Activated T-helper 1 cell treated with anti-CD3 and anti-CD28 coated beads, Interleukin-12 subunit alpha, Interleukin-12 subunit beta, Interleukin-2, Interleukin-4 antibody, amounts not matched to agents 30 ng/mL and 10 ng/mL and 1 ng/mL, durations not matched to agents 14 hours and 24 hours and 36 hours (primary cell): Measurements from ENCODE around the gene MCCC1. TPM values are rescaled to one million over a fixed set of nuclear protein-coding genes. Genes with fewer than 3 reads are reported as not detected.
"Not testable (repeated sequence)": the region's sequence is repeated elsewhere in the genome, so short reads cannot be mapped to it uniquely, and the experiment has no call there.

ENCODE experiments used
- DNase-seq: peaks from one replicate; pipeline ENCODE4 v3.0.0; 2021; ENCODE audit warnings: low spot score
- H3K27ac Mint-ChIP-seq: one replicate; pipeline ENCODE4 v1.8.0; 2021; ENCODE audit warnings: mild to moderate bottlenecking, mixed read lengths
- H3K27me3 Mint-ChIP-seq: one replicate; pipeline ENCODE4 v1.8.0; 2022; ENCODE audit warnings: mild to moderate bottlenecking, moderate library complexity, mixed read lengths; ENCODE audit not compliant: insufficient read depth
- H3K36me3 Mint-ChIP-seq: one replicate; pipeline ENCODE4 v1.8.0; 2021; ENCODE audit warnings: low read depth, mixed read lengths
- H3K4me1 Mint-ChIP-seq: one replicate; pipeline ENCODE4 v1.8.0; 2021; ENCODE audit warnings: low read depth, mixed read lengths
- H3K4me3 Mint-ChIP-seq: one replicate; pipeline ENCODE4 v1.8.0; 2021; ENCODE audit warnings: mild to moderate bottlenecking, moderate library complexity, mixed read lengths
- H3K9me3 Mint-ChIP-seq: one replicate; pipeline ENCODE4 v1.8.0; 2021; ENCODE audit warnings: mixed read lengths
- intact Hi-C: fragments of 100-400 bp; cut with micrococcal nuclease; formaldehyde crosslinking; loops from one replicate; pipeline ENCODE4 v1.15.1; 2024
- total RNA-seq: library from RNA; stranded (reverse); gene quantifications from 2 replicates; pipeline ENCODE4 v1.2.3, GENCODE V29; 2022

MCCC1 gene
- total RNA-seq, 1 donor from 2014 or later, result 27.3 TPM

DNA sequence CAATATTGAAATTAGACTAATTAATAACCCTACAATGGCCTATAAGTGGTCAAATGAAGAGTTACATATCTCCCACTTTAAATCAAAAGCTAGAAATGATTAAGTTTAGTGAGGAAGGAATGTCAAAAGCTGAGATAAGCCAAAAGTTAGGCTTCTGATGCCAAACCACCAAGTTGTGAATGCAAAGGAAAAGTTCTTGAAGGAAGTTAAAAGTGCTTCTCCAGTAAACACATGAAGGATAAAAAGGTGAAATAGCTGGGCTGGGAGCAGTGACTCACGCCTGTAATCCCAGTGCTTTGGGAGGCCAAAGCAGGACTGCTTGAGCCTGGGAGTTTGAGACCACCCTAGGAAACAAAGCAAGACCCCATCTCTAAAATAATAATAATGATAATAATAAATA, 72.0 kb downstream of the MCCC1 start:
- no peak for DNase-seq
- Mint-ChIP-seq H3K36me3 (peaks cover 34% of the 10 kb centered on the region), H3K27me3 (no peaks in the 10 kb centered on the region), H3K4me3 (no peak overlapping the region), H3K27ac (no peak overlapping the region), H3K9me3 (no peaks in the 10 kb centered on the region), H3K4me1 (no peaks in the 10 kb centered on the region)
- intact Hi-C loops, result loop anchor here (10.0 kb wide), 1 partner anchor 312 kb away; no protein-coding TSS in a partner anchor

DNA sequence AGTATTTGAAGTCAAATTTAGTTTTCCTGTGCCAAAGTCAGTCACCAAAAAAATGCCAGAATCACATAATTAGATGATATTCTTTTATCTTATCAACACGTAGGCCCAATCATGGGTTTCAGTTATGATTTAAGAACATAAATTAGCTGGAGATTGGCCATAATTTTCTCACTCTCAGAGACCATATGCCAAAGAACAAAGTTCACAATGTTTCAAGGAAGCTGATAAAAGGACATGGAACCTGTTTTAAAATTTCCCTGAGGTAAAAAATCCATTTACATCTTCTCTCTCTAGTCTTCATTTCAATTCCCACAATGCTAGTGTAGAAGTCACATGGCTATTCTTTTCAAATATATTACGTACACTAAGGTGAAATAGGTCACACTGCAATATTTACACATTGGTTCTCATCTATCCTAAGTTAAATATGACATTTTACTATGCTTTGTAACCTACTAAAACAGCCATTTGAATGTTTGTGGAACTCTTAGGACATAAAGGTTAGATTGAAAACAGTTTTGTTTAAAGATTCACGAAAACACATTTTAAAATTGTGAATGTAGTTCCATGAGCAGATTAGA, 76.3 kb downstream of the MCCC1 start:
- Mint-ChIP-seq H3K4me1 (no peaks in the 10 kb centered on the region), H3K4me3 (no peak overlapping the region), H3K36me3 (peaks cover 20% of the 10 kb centered on the region), H3K27me3 (no peaks in the 10 kb centered on the region), H3K9me3 (no peaks in the 10 kb centered on the region), H3K27ac (no peak overlapping the region)
- intact Hi-C loops, result loop anchor here (10.0 kb wide), 1 partner anchor 308 kb away; no protein-coding TSS in a partner anchor
- no peak for DNase-seq

DNA sequence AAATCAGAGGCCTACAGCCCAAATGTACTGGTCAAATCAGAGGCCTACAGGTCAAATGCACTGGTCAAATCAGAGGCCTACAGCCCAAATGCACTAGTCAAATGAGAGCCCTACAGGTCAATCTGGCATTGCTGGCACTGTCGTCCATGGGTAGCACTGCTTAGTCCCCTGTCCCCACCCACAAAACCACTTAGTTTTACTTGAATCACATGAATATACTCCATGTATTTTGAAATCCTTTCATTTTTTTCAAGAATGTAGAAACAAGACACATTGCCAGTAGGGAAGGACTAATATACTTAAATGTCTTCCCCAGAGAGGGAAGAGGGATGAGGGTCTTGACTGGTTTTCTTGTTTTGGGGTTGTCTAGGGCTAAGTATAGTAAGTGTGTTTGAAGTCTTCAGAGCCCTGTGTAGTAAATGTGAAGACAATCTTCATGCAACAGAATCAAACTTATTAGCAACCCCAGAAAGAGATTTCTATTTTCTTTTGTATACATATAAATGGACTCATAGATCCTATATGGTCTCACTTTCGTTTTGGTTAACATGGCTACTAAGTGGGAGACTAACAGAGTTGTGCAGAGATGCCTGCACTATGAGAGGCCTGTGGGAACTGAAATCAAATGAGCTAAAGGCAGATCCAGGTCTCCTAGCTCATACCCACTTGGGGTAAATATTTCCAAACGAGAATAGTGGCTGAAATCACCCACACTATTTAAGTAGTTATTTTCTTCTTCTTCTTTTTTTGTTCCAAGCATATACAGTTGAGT, 80.7 kb downstream of the MCCC1 start:
- H3K27ac Mint-ChIP-seq, result no peak overlapping the region
- intact Hi-C loops, result no loop called here
- peaks cover 20% of the 10 kb centered on the region for H3K36me3 Mint-ChIP-seq
- no peaks in the 10 kb centered on the region for H3K27me3 Mint-ChIP-seq
- no peak for DNase-seq
- H3K4me3 Mint-ChIP-seq, result no peak overlapping the region
- no peaks in the 10 kb centered on the region for H3K9me3 Mint-ChIP-seq
- no peaks in the 10 kb centered on the region for H3K4me1 Mint-ChIP-seq

DNA sequence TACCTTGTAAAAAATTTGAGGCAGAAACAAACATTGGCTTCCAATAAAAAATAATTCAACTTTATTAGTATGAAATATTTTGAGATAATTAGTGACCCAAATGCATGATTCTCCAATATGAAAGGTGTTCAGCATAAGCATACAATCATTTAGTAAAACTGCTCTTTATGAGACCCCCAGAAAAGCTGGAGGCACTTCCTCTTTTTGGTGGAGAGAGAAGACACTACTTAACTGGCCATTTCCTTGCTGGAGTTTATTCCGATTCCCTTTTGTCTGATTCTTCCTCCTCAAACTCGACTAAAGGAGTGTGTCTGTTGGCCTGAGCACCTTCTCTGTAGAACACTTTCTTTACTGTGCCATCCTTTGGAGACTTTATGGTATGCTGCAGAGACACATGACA, 84.1 kb downstream of the MCCC1 start:
- peaks cover 11% of the 10 kb centered on the region for H3K36me3 Mint-ChIP-seq
- H3K4me3 Mint-ChIP-seq, result no peak overlapping the region
- intact Hi-C loops, result no loop called here
- H3K4me1 Mint-ChIP-seq, result no peaks in the 10 kb centered on the region
- H3K9me3 Mint-ChIP-seq, result no peaks in the 10 kb centered on the region
- no peaks in the 10 kb centered on the region for H3K27me3 Mint-ChIP-seq
- no peak for DNase-seq
- H3K27ac Mint-ChIP-seq, result no peak overlapping the region

DNA sequence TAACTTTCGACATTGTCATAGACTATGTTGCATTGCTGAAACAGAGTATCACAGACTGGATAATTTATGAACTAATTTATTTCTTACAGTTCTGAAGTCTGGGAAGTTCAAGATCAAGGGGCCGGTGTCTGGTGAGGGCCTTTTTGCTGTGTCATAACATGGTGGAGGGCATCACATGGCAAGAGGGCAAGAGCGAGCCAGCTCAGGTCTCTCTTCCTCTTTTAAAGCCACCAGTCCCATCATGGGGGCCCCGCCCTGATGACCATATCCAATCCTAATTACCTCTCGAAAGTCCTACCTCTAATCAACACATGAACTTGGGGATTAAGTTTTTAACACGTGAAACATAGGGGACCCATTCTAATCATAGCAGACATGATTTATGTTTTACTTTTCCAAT, 85.4 kb downstream of the MCCC1 start:
- H3K4me1 Mint-ChIP-seq, result no peaks in the 10 kb centered on the region
- intact Hi-C loops, result no loop called here
- no peak overlapping the region for H3K27ac Mint-ChIP-seq

DNA sequence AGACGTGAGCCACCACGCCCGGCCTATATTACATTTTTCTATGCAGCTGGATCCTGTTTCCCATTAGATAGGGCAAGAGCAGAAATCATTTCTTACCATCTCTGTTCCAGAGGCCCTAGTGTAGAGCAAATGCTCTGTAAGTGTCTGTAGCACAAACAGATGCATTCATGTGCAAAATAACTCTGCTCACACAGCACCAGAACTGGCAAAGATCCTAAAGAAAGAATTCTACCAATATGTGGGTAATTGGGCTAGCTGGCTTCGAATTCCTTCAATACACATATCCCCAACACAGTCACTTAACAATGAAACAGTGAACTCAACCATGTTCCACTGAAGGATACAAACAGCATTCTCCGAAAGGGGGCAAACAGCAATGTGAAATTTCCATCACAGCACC, 86.2 kb downstream of the MCCC1 start:
- no peaks in the 10 kb centered on the region for H3K27me3 Mint-ChIP-seq
- H3K36me3 Mint-ChIP-seq, result peaks cover 8% of the 10 kb centered on the region
- DNase-seq, result no peak
- no peak overlapping the region for H3K27ac Mint-ChIP-seq
- H3K4me1 Mint-ChIP-seq, result no peaks in the 10 kb centered on the region
- H3K9me3 Mint-ChIP-seq, result no peaks in the 10 kb centered on the region
- no peak overlapping the region for H3K4me3 Mint-ChIP-seq
- intact Hi-C loops, result no loop called here

More for the DNA sequence above, 85.4 kb downstream of the MCCC1 start:
- Mint-ChIP-seq H3K27me3 (no peaks in the 10 kb centered on the region), H3K4me3 (no peak overlapping the region), H3K9me3 (no peaks in the 10 kb centered on the region), H3K36me3 (peaks cover 11% of the 10 kb centered on the region)
- no peak for DNase-seq

DNA sequence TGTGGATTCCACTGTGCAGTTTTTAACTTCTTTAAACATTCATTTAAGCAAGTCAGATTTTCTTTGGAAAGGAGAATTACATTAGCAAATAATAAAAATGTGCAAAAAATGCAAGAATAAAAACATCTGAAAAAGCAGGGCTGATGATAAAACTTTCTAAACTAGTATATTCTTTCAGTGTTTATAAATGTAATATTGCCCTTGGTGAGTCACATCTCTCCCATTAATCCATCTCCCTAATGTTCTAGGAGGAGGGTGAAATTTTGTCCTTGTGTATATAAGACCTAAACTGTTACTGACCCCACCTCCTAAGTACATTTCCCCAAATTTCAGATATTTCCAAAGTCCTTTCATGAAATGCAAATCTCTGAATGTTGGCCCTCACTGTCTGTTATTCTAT, 90.5 kb downstream of the MCCC1 start:
- Mint-ChIP-seq H3K27me3 (no peaks in the 10 kb centered on the region), H3K4me3 (no peak overlapping the region), H3K27ac (no peak overlapping the region), H3K4me1 (no peaks in the 10 kb centered on the region), H3K36me3 (no peaks in the 10 kb centered on the region), H3K9me3 (no peaks in the 10 kb centered on the region)
- intact Hi-C loops, result no loop called here
- no peak for DNase-seq

DNA sequence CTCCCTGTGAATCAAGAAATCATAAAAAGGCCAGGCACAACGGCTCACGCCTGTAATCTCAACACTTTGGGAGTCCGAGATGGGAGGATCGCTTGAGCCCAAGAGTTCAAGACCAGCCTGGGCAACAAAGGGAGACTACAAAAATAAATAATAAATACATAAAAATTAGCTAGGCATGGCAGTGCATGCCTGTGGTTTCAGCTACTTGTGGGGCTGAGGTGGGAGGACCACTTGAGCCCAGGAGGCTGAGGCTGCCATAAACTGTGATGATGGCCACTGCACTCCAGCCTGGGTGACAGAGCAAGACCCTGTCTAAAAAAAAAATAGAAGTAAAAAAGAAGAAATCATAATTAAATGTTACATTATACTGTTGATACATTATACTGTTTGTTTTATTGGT, 91.0 kb downstream of the MCCC1 start:
- Mint-ChIP-seq H3K9me3 (no peaks in the 10 kb centered on the region), H3K27ac (no peak overlapping the region)
- intact Hi-C loops, result no loop called here

DNA sequence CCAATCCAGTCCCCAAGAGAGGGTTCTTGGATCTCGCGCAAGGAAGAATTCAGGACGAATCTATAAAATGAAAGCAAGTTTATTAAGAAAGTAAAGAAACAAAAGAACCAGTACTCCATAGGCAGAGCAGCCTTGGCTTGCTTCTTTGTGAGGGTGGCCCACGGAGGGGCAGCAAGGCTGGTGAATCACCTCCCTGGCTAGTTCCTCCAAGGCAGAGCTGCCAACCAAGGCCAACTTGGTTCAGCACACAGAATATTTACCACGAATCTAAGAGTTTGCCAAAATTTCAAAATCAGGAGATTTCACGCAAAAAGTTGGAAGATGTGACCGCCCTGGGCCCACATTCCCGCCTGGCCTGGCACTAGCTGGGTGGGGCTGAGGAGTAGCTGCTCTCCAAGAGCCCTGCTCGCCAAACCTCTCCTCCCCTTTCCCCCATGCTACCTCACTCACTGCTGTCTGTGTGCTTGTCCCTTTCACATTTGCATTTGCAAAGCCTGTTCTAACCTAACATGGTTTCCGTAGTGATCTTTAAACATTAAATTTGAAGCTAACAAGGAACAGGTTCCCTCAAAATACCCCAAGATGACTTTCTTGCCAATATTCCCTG, 92.8 kb downstream of the MCCC1 start:
- intact Hi-C loops, result no loop called here
- Mint-ChIP-seq H3K36me3 (no peaks in the 10 kb centered on the region), H3K27me3 (no peaks in the 10 kb centered on the region), H3K27ac (no peak overlapping the region), H3K9me3 (no peaks in the 10 kb centered on the region), H3K4me1 (no peaks in the 10 kb centered on the region), H3K4me3 (no peak overlapping the region)
- no peak for DNase-seq

More for the DNA sequence above, 91.0 kb downstream of the MCCC1 start:
- no peaks in the 10 kb centered on the region for H3K27me3 Mint-ChIP-seq
- DNase-seq, result no peak
- H3K4me1 Mint-ChIP-seq, result no peaks in the 10 kb centered on the region
- no peak overlapping the region for H3K4me3 Mint-ChIP-seq
- no peaks in the 10 kb centered on the region for H3K36me3 Mint-ChIP-seq

DNA sequence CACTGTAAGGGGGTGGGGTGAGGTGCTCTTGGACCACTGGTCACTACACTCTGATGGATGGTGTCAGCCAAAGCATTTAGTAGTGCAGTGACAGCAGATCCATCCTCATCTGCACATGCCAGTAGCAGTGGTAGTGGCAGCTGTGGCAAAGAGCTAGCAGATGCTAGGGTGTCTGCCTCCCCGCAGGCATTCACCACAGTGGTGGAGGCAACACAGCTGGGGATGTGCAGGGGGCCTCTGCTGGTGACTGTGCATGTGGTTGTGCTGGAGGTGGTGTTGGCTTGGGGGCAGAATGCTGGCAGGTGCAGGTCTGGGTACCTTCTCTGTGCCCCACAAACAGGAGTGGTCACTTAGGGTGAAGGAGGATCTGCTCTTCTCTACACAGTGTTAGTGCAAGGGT, 99.5 kb downstream of the MCCC1 start:
- Mint-ChIP-seq H3K27ac (no peak overlapping the region), H3K27me3 (peaks cover 15% of the 10 kb centered on the region), H3K4me3 (no peak overlapping the region), H3K4me1 (no peaks in the 10 kb centered on the region), H3K9me3 (no peaks in the 10 kb centered on the region), H3K36me3 (no peaks in the 10 kb centered on the region)
- DNase-seq, result no peak
- intact Hi-C loops, result no loop called here

DNA sequence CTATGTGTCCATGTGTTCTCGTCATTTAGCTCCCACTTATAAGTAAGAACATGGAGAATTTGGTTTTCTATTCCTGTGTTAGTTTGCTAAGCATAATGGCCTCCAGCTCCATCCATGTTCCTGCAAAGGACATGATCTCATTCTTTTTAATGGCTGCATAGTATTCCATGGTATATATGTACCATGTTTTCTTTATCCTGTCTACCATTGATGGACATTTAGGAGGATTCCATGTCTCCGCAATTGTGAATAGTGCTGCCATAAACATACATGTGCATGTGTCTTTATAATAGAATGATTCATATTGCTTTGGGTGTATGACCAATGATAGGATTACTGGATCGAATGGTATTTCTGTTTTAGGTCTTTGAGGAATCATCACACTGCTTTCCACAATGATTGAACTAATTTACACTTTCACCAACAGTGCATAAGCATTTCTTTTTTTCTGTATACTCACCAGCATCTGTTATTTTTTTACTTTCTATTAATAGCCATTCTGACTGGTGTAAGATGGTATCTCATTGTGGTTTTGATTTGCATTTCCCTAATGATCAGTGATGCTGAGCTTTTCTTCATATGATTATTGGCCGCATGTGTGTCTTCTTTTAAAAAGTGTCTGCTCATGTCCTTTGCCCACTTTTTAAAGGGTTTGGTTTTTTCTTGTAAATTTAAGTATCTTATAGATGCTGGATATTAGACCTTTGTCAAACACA, 105.7 kb downstream of the MCCC1 start:
- not testable (repeated sequence) for H3K4me1 Mint-ChIP-seq, DNase-seq, H3K27ac Mint-ChIP-seq

DNA sequence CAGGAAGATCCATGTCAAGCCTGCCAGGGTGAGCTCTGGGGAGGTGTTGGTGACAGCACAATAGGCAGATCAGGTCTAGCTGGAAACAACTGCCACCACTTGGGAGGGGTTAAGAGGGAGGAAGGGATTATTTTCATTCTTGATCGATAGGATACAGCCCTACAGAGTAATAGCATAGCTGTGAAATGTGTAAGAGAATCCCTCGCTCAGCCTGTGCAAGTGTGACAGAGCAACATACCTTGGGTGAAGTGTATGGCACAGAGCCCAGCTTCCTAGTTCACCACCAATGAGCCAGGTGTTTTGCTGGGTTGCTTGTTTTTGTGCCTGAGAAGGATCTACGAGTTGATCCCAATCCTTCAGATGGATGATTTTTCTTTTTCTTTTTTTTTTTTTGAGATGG, 109.7 kb downstream of the MCCC1 start:
- peaks cover 3% of the 10 kb centered on the region for H3K9me3 Mint-ChIP-seq
- H3K4me1 Mint-ChIP-seq, result no peaks in the 10 kb centered on the region
- no peak overlapping the region for H3K4me3 Mint-ChIP-seq
- H3K27me3 Mint-ChIP-seq, result no peaks in the 10 kb centered on the region
- intact Hi-C loops, result no loop called here
- no peaks in the 10 kb centered on the region for H3K36me3 Mint-ChIP-seq
- H3K27ac Mint-ChIP-seq, result no peak overlapping the region
- DNase-seq, result no peak

More for the DNA sequence above, 105.7 kb downstream of the MCCC1 start:
- H3K9me3 Mint-ChIP-seq, H3K4me3 Mint-ChIP-seq, H3K36me3 Mint-ChIP-seq, intact Hi-C loops: not testable (repeated sequence)
- H3K27me3 Mint-ChIP-seq, result peaks cover 15% of the 10 kb centered on the region

DNA sequence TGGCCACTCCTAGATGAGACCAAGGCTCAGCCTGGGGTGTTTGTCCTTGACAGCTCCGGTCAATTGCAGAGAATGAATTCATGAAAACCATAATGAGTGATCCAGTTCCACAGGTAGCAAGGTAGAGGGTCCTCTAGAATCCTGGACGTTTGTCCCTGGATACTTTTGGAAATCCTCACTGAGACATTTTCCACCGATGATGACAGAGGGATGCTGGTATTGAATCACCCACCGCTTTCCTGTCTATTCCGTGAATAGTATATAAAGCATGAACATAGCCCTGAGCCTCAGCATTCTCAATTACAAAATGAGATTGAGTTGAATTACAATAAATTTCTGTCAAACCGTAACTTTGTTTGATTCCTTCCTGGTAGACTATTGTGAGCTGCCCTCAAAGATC, 113.3 kb downstream of the MCCC1 start:
- Mint-ChIP-seq H3K4me3 (no peak overlapping the region), H3K9me3 (no peaks in the 10 kb centered on the region), H3K36me3 (no peaks in the 10 kb centered on the region), H3K27ac (no peak overlapping the region), H3K4me1 (peaks cover 5% of the 10 kb centered on the region), H3K27me3 (no peaks in the 10 kb centered on the region)
- intact Hi-C loops, result no loop called here
- DNase-seq, result no peak
